ENCODE results near the gene PTPRN2. TPM values are rescaled to one million over a fixed set of nuclear protein-coding genes. Genes with fewer than 3 reads are reported as not detected.

PTPRN2 gene
- total RNA-seq, 1 donor from 2014 or later: 2.4 TPM

GRCh38 chr7:158002486-158003080 is 585.0 kb downstream of the PTPRN2 start:
- no peaks in the 10 kb centered on the region for H3K27me3 ChIP-seq (ENCODE audit: control insufficient read depth, insufficient read depth, low read length)
- H3K4me3 ChIP-seq (ENCODE audit: low read depth, low read length): no peak overlapping the region
- no peak for TF ChIP-seq CTCF (IDR thresholded peaks at IDR 0.05; ENCODE audit: insufficient read depth, low read length, poor library complexity, severe bottlenecking)
- DNase-seq (ENCODE audit: low read depth): no peak
- H3K36me3 ChIP-seq (ENCODE audit: control insufficient read depth, insufficient read depth, low read length): no peaks in the 10 kb centered on the region

GRCh38 chr7:158001621-158002320 is 585.9 kb downstream of the PTPRN2 start:
- Histone ChIP-seq H3K36me3 (ENCODE audit: control insufficient read depth, insufficient read depth, low read length) (no peaks in the 10 kb centered on the region), H3K4me3 (ENCODE audit: low read depth, low read length) (no peak overlapping the region), H3K27me3 (ENCODE audit: control insufficient read depth, insufficient read depth, low read length) (no peaks in the 10 kb centered on the region)
- no peak for TF ChIP-seq CTCF (IDR thresholded peaks at IDR 0.05; ENCODE audit: insufficient read depth, low read length, poor library complexity, severe bottlenecking)
- no peak for DNase-seq (ENCODE audit: low read depth)

GRCh38 chr7:158001003-158001402 is 586.6 kb downstream of the PTPRN2 start:
- H3K4me3 ChIP-seq (ENCODE audit: low read depth, low read length): no peak overlapping the region
- no peak for DNase-seq (ENCODE audit: low read depth)
- H3K27me3 ChIP-seq (ENCODE audit: control insufficient read depth, insufficient read depth, low read length): no peaks in the 10 kb centered on the region
- no peaks in the 10 kb centered on the region for H3K36me3 ChIP-seq (ENCODE audit: control insufficient read depth, insufficient read depth, low read length)
- no peak for TF ChIP-seq CTCF (IDR thresholded peaks at IDR 0.05; ENCODE audit: insufficient read depth, low read length, poor library complexity, severe bottlenecking)

- TF ChIP-seq CTCF (IDR thresholded peaks at IDR 0.05; ENCODE audit: insufficient read depth, low read length, poor library complexity, severe bottlenecking): no peak
- no peak for DNase-seq (ENCODE audit: low read depth)
- no peaks in the 10 kb centered on the region for H3K36me3 ChIP-seq (ENCODE audit: control insufficient read depth, insufficient read depth, low read length)
- no peaks in the 10 kb centered on the region for H3K27me3 ChIP-seq (ENCODE audit: control insufficient read depth, insufficient read depth, low read length)
- no peak overlapping the region for H3K4me3 ChIP-seq (ENCODE audit: low read depth, low read length)
Observed at GRCh38 chr7:158000160-158000559, 587.5 kb downstream of the PTPRN2 start.

- Histone ChIP-seq H3K27me3 (ENCODE audit: control insufficient read depth, insufficient read depth, low read length) (no peaks in the 10 kb centered on the region), H3K36me3 (ENCODE audit: control insufficient read depth, insufficient read depth, low read length) (no peaks in the 10 kb centered on the region), H3K4me3 (ENCODE audit: low read depth, low read length) (no peak overlapping the region)
- no peak for DNase-seq (ENCODE audit: low read depth)
- TF ChIP-seq CTCF (IDR thresholded peaks at IDR 0.05; ENCODE audit: insufficient read depth, low read length, poor library complexity, severe bottlenecking): no peak
Observed at GRCh38 chr7:157998884-157999552, 588.6 kb downstream of the PTPRN2 start.

Measured in kidney epithelial cell (primary cell).